GM18502 (cell line): Measurements from ENCODE around the gene CDH5.
"Not testable (repeated sequence)": the region's sequence is repeated elsewhere in the genome, so short reads cannot be mapped to it uniquely, and the experiment has no call there.

Experiments used
- ATAC-seq: cut with Tn5 transposase; IDR thresholded peaks from one replicate; pipeline ENCODE4 v1.9.1; 2021; ENCODE audit warnings: mild to moderate bottlenecking; ENCODE audit not compliant: unreplicated experiment, poor library complexity

Gene CDH5

GRCh38 chr16:66366433-66367299 is at the start of gene CDH5:
TSS of gene CDH5 (plus strand) at chr16:66366691. CDS start at chr16:66379338, 12,647 bp downstream.
- no peak for ATAC-seq

- no peak for ATAC-seq
Measured at GRCh38 chr16:66318505-66318904, 48.0 kb upstream of the CDH5 start.

GRCh38 chr16:66320774-66321173 is 45.7 kb upstream of the CDH5 start:
- no peak for ATAC-seq

- no peak for ATAC-seq
Measured at GRCh38 chr16:66322174-66322573, 44.3 kb upstream of the CDH5 start.

- no peak for ATAC-seq
Measured at GRCh38 chr16:66324815-66325515, 41.5 kb upstream of the CDH5 start.

- ATAC-seq: no peak
Measured at GRCh38 chr16:66325717-66326376, 40.6 kb upstream of the CDH5 start.

GRCh38 chr16:66326991-66327513 is 39.4 kb upstream of the CDH5 start:
- ATAC-seq: no peak

- no peak for ATAC-seq
Measured at GRCh38 chr16:66328282-66328681, 38.2 kb upstream of the CDH5 start.

GRCh38 chr16:66331464-66331863 is 35.0 kb upstream of the CDH5 start:
- not testable (repeated sequence) for ATAC-seq

GRCh38 chr16:66332634-66333610 is 33.6 kb upstream of the CDH5 start:
- ATAC-seq: no peak

- no peak for ATAC-seq
Measured at GRCh38 chr16:66334853-66335574, 31.5 kb upstream of the CDH5 start.

GRCh38 chr16:66335704-66336329 is 30.7 kb upstream of the CDH5 start:
- no peak for ATAC-seq

- ATAC-seq: no peak
Measured at GRCh38 chr16:66337463-66338188, 28.9 kb upstream of the CDH5 start.

- no peak for ATAC-seq
Measured at GRCh38 chr16:66342294-66342900, 24.1 kb upstream of the CDH5 start.

- no peak for ATAC-seq
Measured at GRCh38 chr16:66344533-66345145, 21.9 kb upstream of the CDH5 start.

- no peak for ATAC-seq
Measured at GRCh38 chr16:66346221-66346620, 20.3 kb upstream of the CDH5 start.

- ATAC-seq: no peak
Measured at GRCh38 chr16:66352304-66352703, 14.2 kb upstream of the CDH5 start.
